K562 (cell line): ENCODE measurements around the gene PALLD. TPM values are rescaled to one million over a fixed set of nuclear protein-coding genes. Genes with fewer than 3 reads are reported as not detected.

Experiments used
- ATAC-seq: fragments of 200-7000 bp; cut with Tn5 transposase; 3 replicates; pipeline ENCODE4 v1.9.1; 2020; ENCODE audit warnings: moderate library complexity
- BruUV-seq: library from RNA; stranded (reverse); fragments of 400-500 nt; replicated peaks from 2 replicates; lab custom pipeline; 2021; lab: Mats Ljungman, UMichigan
- CTCF ChIA-PET: fragments of 300-600 bp; formaldehyde crosslinking; extraction: SDS; loops from one replicate; lab custom pipeline; 2021; ENCODE audit warnings: low intra/inter-chr PET ratio; lab: Yijun Ruan, JAX
- POLR2A ChIA-PET: fragments of 300-600, 350-650 bp; sonication (Branson Sonifier 250); formaldehyde crosslinking; extraction: SDS; loops from one replicate; lab custom pipeline; 2021; ENCODE audit warnings: antibody characterized with exemption, inconsistent platforms; lab: Yijun Ruan, JAX
- DNase-seq, 4 experiments: peaks; one replicate each; pipeline versions ENCODE4 v3.0.0 to v3.0.0-alpha.2; 2011 to 2018; ENCODE audit warnings: low spot score in 3 of 4, mixed read lengths in 3 of 4; ENCODE audit errors: extremely low read depth in 1 of 4
- FAIRE-seq: peaks from 2 replicates; lab custom pipeline; 2011; peaks lifted over from hg19 to GRCh38; lab: Jason Lieb, UNC
- H2AFZ ChIP-seq: 2 replicates; pipeline ENCODE4 v1.6.0; 2011; ENCODE audit warnings: low read depth, low read length, control low read depth, inconsistent platforms
- H3K27ac ChIP-seq: fragments of 200-600 bp; 3 replicates; pipeline ENCODE4 v1.8.0; 2011; ENCODE audit warnings: low read depth, mild to moderate bottlenecking, control low read depth, inconsistent platforms, low read length, moderate library complexity, mixed read lengths; ENCODE audit errors: extremely low read depth
- H3K27me3 ChIP-seq, 2 experiments: fragments of 300-600 bp in 1 of 2; 2 replicates in 1 of 2; 3 replicates in 1 of 2; pipeline versions ENCODE4 v1.6.0 to v1.8.0; 2011; ENCODE audit warnings: inconsistent platforms in 2 of 2, low read length in 2 of 2, mild to moderate bottlenecking in 1 of 2, mixed read lengths in 1 of 2, moderate library complexity in 1 of 2; ENCODE audit not compliant: control insufficient read depth in 2 of 2, insufficient read depth in 2 of 2
- H3K36me3 ChIP-seq: fragments of 300-600 bp; 3 replicates; pipeline ENCODE4 v1.8.0; 2011; ENCODE audit warnings: mild to moderate bottlenecking, low read length, inconsistent platforms; ENCODE audit not compliant: control insufficient read depth, insufficient read depth
- H3K4me1 ChIP-seq, 2 experiments: fragments of 200-600 bp in 1 of 2; replicated peaks in 1 of 2; 2 replicates in 1 of 2; 3 replicates in 1 of 2; pipeline versions ENCODE4 v1.5.1 to v1.8.0; 2011; ENCODE audit warnings: inconsistent platforms in 2 of 2, low read length in 2 of 2, mild to moderate bottlenecking in 1 of 2, mixed read lengths in 1 of 2, moderate library complexity in 1 of 2; ENCODE audit not compliant: control insufficient read depth in 2 of 2, insufficient read depth in 2 of 2
- H3K4me2 ChIP-seq: 2 replicates; pipeline ENCODE4 v1.6.1; 2011; ENCODE audit warnings: low read length, control low read depth, inconsistent platforms, mixed read lengths; ENCODE audit not compliant: insufficient read depth
- H3K4me3 ChIP-seq: fragments of 200-600 bp; sonication (generic), shearing (Covaris generic); 2 replicates; pipeline ENCODE4 v1.5.1; 2016; ENCODE audit warnings: control low read depth, inconsistent platforms
- H3K79me2 ChIP-seq: fragments of 200-600 bp; 3 replicates; pipeline ENCODE4 v1.8.0; 2011; ENCODE audit warnings: low read length, inconsistent platforms; ENCODE audit not compliant: control insufficient read depth, insufficient read depth
- H3K9ac ChIP-seq, 2 experiments: 2 replicates each; pipeline versions ENCODE4 v1.6.0 to v1.6.1; 2011; ENCODE audit warnings: low read depth in 2 of 2, low read length in 2 of 2, control low read depth in 1 of 2, inconsistent platforms in 1 of 2, mild to moderate bottlenecking in 1 of 2, mixed read lengths in 1 of 2; ENCODE audit not compliant: insufficient read depth in 1 of 2
- H3K9me1 ChIP-seq: one replicate; pipeline ENCODE4 v1.6.0; 2011; ENCODE audit warnings: inconsistent platforms, mild to moderate bottlenecking, low read length, moderate library complexity; ENCODE audit not compliant: control insufficient read depth, insufficient read depth
- H3K9me3 ChIP-seq: replicated peaks from 2 replicates; pipeline ENCODE4 v1.5.1; 2011; ENCODE audit warnings: low read depth, low read length, inconsistent platforms; ENCODE audit not compliant: control insufficient read depth, insufficient read depth
- H4K20me1 ChIP-seq: replicated peaks from 2 replicates; pipeline ENCODE4 v1.6.1; 2011; ENCODE audit warnings: low read length, inconsistent platforms, mixed read lengths; ENCODE audit not compliant: control insufficient read depth, insufficient read depth
- CCNT2 ChIP-seq: IDR thresholded peaks from 2 replicates; pipeline ENCODE4 v1.6.1; 2011; ENCODE audit warnings: borderline replicate concordance, low read depth, mild to moderate bottlenecking, moderate library complexity, mixed read lengths, low read length; ENCODE audit not compliant: insufficient read length; ENCODE audit errors: extremely low read depth
- POLR2AphosphoS2 ChIP-seq: IDR thresholded peaks from 2 replicates; pipeline ENCODE4 v1.6.1; 2012; ENCODE audit warnings: low read length, improper control_type of control experiment
- RBM17 ChIP-seq: fragments of 200-400 bp; formaldehyde crosslinking; IDR thresholded peaks from 2 replicates; pipeline ENCODE4 v1.6.1; 2017; ENCODE audit warnings: low read depth, mild to moderate bottlenecking, low read length, borderline replicate concordance
- RBM39 ChIP-seq: fragments of 200-400 bp; formaldehyde crosslinking; optimal IDR thresholded peaks from 2 replicates; pipeline ENCODE3; 2018; ENCODE audit warnings: low read depth, low read length
- TBP ChIP-seq: optimal IDR thresholded peaks from 2 replicates; pipeline ENCODE3; 2011; ENCODE audit warnings: low read depth, low read length, improper control_type of control experiment
- ZBTB26 ChIP-seq: fragments of 450-650 bp; formaldehyde crosslinking; IDR thresholded peaks from 2 replicates; pipeline ENCODE4 v1.4.0; 2022; ENCODE audit warnings: missing genetic modification characterization
- ZBTB34 ChIP-seq: fragments of 250-450 bp; sonication (Bioruptor Pico); IDR thresholded peaks from 2 replicates; pipeline ENCODE4 v1.8.0; 2021; ENCODE audit warnings: mild to moderate bottlenecking, moderate library complexity
- ZNF263 ChIP-seq: sonication (generic); formaldehyde crosslinking; IDR thresholded peaks from 2 replicates; pipeline ENCODE4 v1.8.0; 2022; ENCODE audit warnings: mild to moderate bottlenecking, missing genetic modification reagents, borderline replicate concordance
- ZNF75A ChIP-seq: fragments of 450-650 bp; formaldehyde crosslinking; IDR thresholded peaks from 2 replicates; pipeline ENCODE4 v1.4.0; 2020; ENCODE audit warnings: mild to moderate bottlenecking
- ZNF76 ChIP-seq: fragments of 250-450 bp; sonication (Bioruptor Pico); IDR thresholded peaks from 2 replicates; pipeline ENCODE4 v1.4.0; 2020; ENCODE audit warnings: mild to moderate bottlenecking, moderate library complexity, borderline replicate concordance
- WGBS: fragments of 100-300 bp; shearing (Covaris generic); methylation state at CpG from one replicate; pipeline ENCODE4 v1.1.6; 2016; ENCODE audit warnings: low coverage, mixed read lengths; ENCODE audit not compliant: insufficient coverage; ENCODE audit errors: missing lambda C conversion rate; 5-methylcytosine and 5-hydroxymethylcytosine counted together
- in situ Hi-C: fragments of 300-500 bp; cut with MboI; formaldehyde crosslinking; loops from 4 replicates; pipeline ENCODE4 v1.15.0; 2018; ENCODE audit warnings: inconsistent platforms, mixed read lengths
- intact Hi-C: fragments of 100-400 bp; cut with micrococcal nuclease; formaldehyde crosslinking; loops from 2 replicates; pipeline ENCODE4 v1.14.2; 2022
- polyA plus RNA-seq, 8 experiments: library from polyadenylated mRNA; depleted of rRNA in 4 of 8; stranded (reverse) in 5 of 8; unstranded in 3 of 8; fragments of >200 nt; fragmentation: Nextera tagmentation in 2 of 8; fragmentation: Illumina TruSeq in 1 of 8; extraction: Ambion mirVana in 2 of 8; extraction: Trizol in 1 of 8; gene quantifications; 2 replicates each; pipeline versions ENCODE4 v1.2.1 to v1.2.3, GENCODE V29; 2011 to 2014; ENCODE audit warnings: inconsistent platforms in 1 of 8, missing spikeins in 1 of 8
- total RNA-seq, 7 experiments: library from RNA; depleted of rRNA in 6 of 7; stranded (reverse); fragments of >200 nt in 6 of 7; fragmentation: Illumina TruSeq in 2 of 7; extraction: Trizol in 2 of 7; gene quantifications; 2 replicates each; pipeline versions ENCODE4 v1.2.1 to v1.2.3, GENCODE V29; 2011 to 2021; ENCODE audit warnings: low replicate concordance in 1 of 7

PALLD gene
- total and polyA plus RNA-seq, 9 of the 15 experiments (the other 6 are each of a cell fraction or from before 2014, with no cell fraction given), result 0.01 to 0.35 (median 0.06) TPM; not detected in 3

GRCh38 chr4:168794092-168794707 is 297.3 kb downstream of the PALLD start:
- H3K36me3 ChIP-seq, result no peaks in the 10 kb centered on the region
- H3K4me3 ChIP-seq, result no peak overlapping the region
- BruUV-seq, result no TSS peak
- no peaks in the 10 kb centered on the region for H4K20me1 ChIP-seq
- no peaks in the 10 kb centered on the region for H3K9me1 ChIP-seq
- no peaks in the 10 kb centered on the region for H3K4me1 ChIP-seq
- DNase-seq (no peak), FAIRE-seq (no peak), ATAC-seq (no peak)
- ChIA-PET POLR2A (no interaction called here), CTCF (no interaction called here)
- TF ChIP-seq RBM17 (no peak), RBM39 (no peak), ZNF76 (CRISPR knock-in tag) (no peak), ZBTB26 (no peak), CCNT2 (no peak), ZBTB34 (no peak), ZNF263 (CRISPR knock-in tag) (no peak), ZNF75A (CRISPR knock-in tag) (no peak), POLR2AphosphoS2 (no peak), TBP (no peak)
- no peak overlapping the region for H3K27ac ChIP-seq
- no peak overlapping the region for H2AFZ ChIP-seq
- H3K27me3 ChIP-seq, result peaks cover 0 to 5% of the 10 kb centered on the region in 2 experiments; a peak in 1 of 5 replicates
- in situ Hi-C loops (no loop called here), intact Hi-C loops (no loop called here)
- H3K9me3 ChIP-seq, result no peaks in the 10 kb centered on the region
- H3K79me2 ChIP-seq, result no peaks in the 10 kb centered on the region
- H3K4me2 ChIP-seq, result no peak overlapping the region
- WGBS, result 3% methylated on average over 8 of the region's 20 CpGs
- H3K9ac ChIP-seq, result no peak overlapping the region
